MM.1S (cell line): ENCODE data around the gene ELK3.

Experiments used
- DNase-seq: peaks from one replicate; pipeline ENCODE4 v3.0.0-alpha.2; 2015
- H2AFZ ChIP-seq: fragments of 300-600 bp; sonication (generic); 2 replicates; pipeline ENCODE4 v1.6.0; 2016; ENCODE audit warnings: antibody characterized with exemption, low read length
- H3F3A ChIP-seq: fragments of 300-600 bp; sonication (generic); 2 replicates; pipeline ENCODE4 v1.6.1; 2016; ENCODE audit warnings: mild to moderate bottlenecking, antibody characterized with exemption, low read length, moderate library complexity, mixed read lengths; ENCODE audit not compliant: insufficient read depth
- H3K27ac ChIP-seq: fragments of 300-600 bp; sonication (generic); 2 replicates; pipeline ENCODE4 v1.5.1; 2016; ENCODE audit warnings: mild to moderate bottlenecking, low read length
- H3K27me3 ChIP-seq: fragments of 300-600 bp; sonication (generic); replicated peaks from 2 replicates; pipeline ENCODE4 v1.6.0; 2016; ENCODE audit warnings: low read length; ENCODE audit not compliant: insufficient read depth
- H3K36me3 ChIP-seq: fragments of 300-600 bp; sonication (generic); replicated peaks from 2 replicates; pipeline ENCODE4 v1.6.1; 2016; ENCODE audit warnings: mild to moderate bottlenecking, low read length, mixed read lengths; ENCODE audit not compliant: insufficient read depth
- H3K4me1 ChIP-seq: fragments of 300-600 bp; sonication (generic); 2 replicates; pipeline ENCODE4 v1.6.1; 2016; ENCODE audit warnings: low read length, mixed read lengths
- H3K4me2 ChIP-seq: fragments of 300-600 bp; sonication (generic); 2 replicates; pipeline ENCODE4 v1.6.0; 2016; ENCODE audit warnings: low read depth, low read length
- H3K4me3 ChIP-seq: fragments of 300-600 bp; sonication (generic); 2 replicates; pipeline ENCODE4 v1.5.1; 2016; ENCODE audit warnings: low read length, mixed read lengths
- H3K79me2 ChIP-seq: fragments of 300-600 bp; sonication (generic); 2 replicates; pipeline ENCODE4 v1.6.1; 2016; ENCODE audit warnings: mixed run types, low read length, mixed read lengths
- H3K9ac ChIP-seq: fragments of 300-600 bp; sonication (generic); 2 replicates; pipeline ENCODE4 v1.6.1; 2016; ENCODE audit warnings: low read length, mixed read lengths
- H3K9me2 ChIP-seq: fragments of 300-600 bp; sonication (generic); replicated peaks from 2 replicates; pipeline ENCODE4 v1.6.1; 2016; ENCODE audit warnings: mild to moderate bottlenecking, low read length, mixed read lengths; ENCODE audit not compliant: insufficient read depth
- H3K9me3 ChIP-seq: fragments of 300-600 bp; sonication (generic); replicated peaks from 2 replicates; pipeline ENCODE4 v1.6.1; 2016; ENCODE audit warnings: mild to moderate bottlenecking, low read length, mixed read lengths; ENCODE audit not compliant: insufficient read depth
- H4K20me1 ChIP-seq: fragments of 300-600 bp; sonication (generic); 2 replicates; pipeline ENCODE4 v1.6.1; 2016; ENCODE audit warnings: mild to moderate bottlenecking, low read length, moderate library complexity, mixed read lengths; ENCODE audit not compliant: insufficient read depth
- EZH2 ChIP-seq: fragments of 300-600 bp; sonication (generic); optimal IDR thresholded peaks from 2 replicates; pipeline ENCODE3; 2017; ENCODE audit warnings: low read depth, mild to moderate bottlenecking, antibody characterized with exemption, low read length, mixed read lengths
- EZH2phosphoT487 ChIP-seq: fragments of 300-600 bp; sonication (generic); IDR thresholded peaks from 2 replicates; pipeline ENCODE4 v1.6.1; 2018; ENCODE audit warnings: antibody characterized with exemption, low read length
- TF ChIP-seq, protein P1 (sequence below): fragments of 300-600 bp; sonication (generic); IDR thresholded peaks from 2 replicates; pipeline ENCODE4 v1.5.1; 2016; ENCODE audit warnings: antibody characterized with exemption, low read length, mixed read lengths

Gene ELK3

GRCh38 chr12:96185914-96186313, 8.3 kb upstream of the ELK3 start:
- no peak for TF ChIP-seq EZH2phosphoT487
- H3K4me1 ChIP-seq = no peaks in the 10 kb centered on the region
- H3K9me3 ChIP-seq = no peaks in the 10 kb centered on the region
- no peaks in the 10 kb centered on the region for H3K27me3 ChIP-seq
- H3K36me3 ChIP-seq = no peaks in the 10 kb centered on the region
- no peak overlapping the region for H3K27ac ChIP-seq
- H4K20me1 ChIP-seq = no peaks in the 10 kb centered on the region
- no peaks in the 10 kb centered on the region for H3K79me2 ChIP-seq
- no peak for DNase-seq
- no peak overlapping the region for H2AFZ ChIP-seq
- H3K4me2 ChIP-seq = no peak overlapping the region
- no peaks in the 10 kb centered on the region for H3K9me2 ChIP-seq
- H3F3A ChIP-seq = no peaks in the 10 kb centered on the region
- H3K4me3 ChIP-seq = no peak overlapping the region
- H3K9ac ChIP-seq = no peak overlapping the region

GRCh38 chr12:96186607-96187301, 7.4 kb upstream of the ELK3 start:
- H2AFZ ChIP-seq = no peak overlapping the region
- TF ChIP-seq EZH2phosphoT487 (no peak), EZH2 (no peak)
- TF ChIP-seq, protein P1, sequence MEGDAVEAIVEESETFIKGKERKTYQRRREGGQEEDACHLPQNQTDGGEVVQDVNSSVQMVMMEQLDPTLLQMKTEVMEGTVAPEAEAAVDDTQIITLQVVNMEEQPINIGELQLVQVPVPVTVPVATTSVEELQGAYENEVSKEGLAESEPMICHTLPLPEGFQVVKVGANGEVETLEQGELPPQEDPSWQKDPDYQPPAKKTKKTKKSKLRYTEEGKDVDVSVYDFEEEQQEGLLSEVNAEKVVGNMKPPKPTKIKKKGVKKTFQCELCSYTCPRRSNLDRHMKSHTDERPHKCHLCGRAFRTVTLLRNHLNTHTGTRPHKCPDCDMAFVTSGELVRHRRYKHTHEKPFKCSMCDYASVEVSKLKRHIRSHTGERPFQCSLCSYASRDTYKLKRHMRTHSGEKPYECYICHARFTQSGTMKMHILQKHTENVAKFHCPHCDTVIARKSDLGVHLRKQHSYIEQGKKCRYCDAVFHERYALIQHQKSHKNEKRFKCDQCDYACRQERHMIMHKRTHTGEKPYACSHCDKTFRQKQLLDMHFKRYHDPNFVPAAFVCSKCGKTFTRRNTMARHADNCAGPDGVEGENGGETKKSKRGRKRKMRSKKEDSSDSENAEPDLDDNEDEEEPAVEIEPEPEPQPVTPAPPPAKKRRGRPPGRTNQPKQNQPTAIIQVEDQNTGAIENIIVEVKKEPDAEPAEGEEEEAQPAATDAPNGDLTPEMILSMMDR = no peak
- no peaks in the 10 kb centered on the region for H3K79me2 ChIP-seq
- no peak overlapping the region for H3K9ac ChIP-seq
- H3K4me1 ChIP-seq = no peaks in the 10 kb centered on the region
- no peaks in the 10 kb centered on the region for H3K27me3 ChIP-seq
- H3K27ac ChIP-seq = no peak overlapping the region
- no peaks in the 10 kb centered on the region for H3K36me3 ChIP-seq
- no peaks in the 10 kb centered on the region for H3K9me3 ChIP-seq
- H3K4me2 ChIP-seq = no peak overlapping the region
- H3K4me3 ChIP-seq = no peak overlapping the region
- no peaks in the 10 kb centered on the region for H3K9me2 ChIP-seq
- H4K20me1 ChIP-seq = no peaks in the 10 kb centered on the region
- H3F3A ChIP-seq = no peaks in the 10 kb centered on the region
- no peak for DNase-seq

DNA sequence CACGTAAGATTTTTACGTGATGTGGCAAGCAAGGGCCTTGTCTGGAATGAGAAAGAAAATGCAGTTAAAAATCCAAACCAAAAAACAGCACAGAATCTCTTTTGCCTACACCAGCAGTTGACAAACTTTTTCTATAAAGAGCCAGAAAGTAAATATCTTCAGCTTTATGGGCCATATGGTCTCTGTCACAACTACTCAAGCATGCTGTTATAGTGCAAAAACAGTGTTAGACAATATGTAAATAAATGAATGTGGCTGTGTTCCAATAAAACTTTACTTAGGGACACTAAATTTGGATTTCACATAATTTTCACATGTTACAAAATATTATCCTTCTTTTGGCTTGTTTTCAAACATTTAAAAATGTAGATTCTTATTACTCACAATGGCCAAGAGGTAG, 6.2 kb upstream of the ELK3 start:
- DNase-seq = no peak
- Histone ChIP-seq H2AFZ (no peak overlapping the region), H3K27me3 (no peaks in the 10 kb centered on the region), H3F3A (no peaks in the 10 kb centered on the region), H3K9ac (no peak overlapping the region), H3K79me2 (no peaks in the 10 kb centered on the region), H3K9me3 (no peaks in the 10 kb centered on the region), H3K4me1 (no peaks in the 10 kb centered on the region), H3K9me2 (no peaks in the 10 kb centered on the region), H3K36me3 (no peaks in the 10 kb centered on the region), H3K27ac (no peak overlapping the region), H3K4me3 (no peak overlapping the region), H4K20me1 (no peaks in the 10 kb centered on the region), H3K4me2 (no peak overlapping the region)
- TF ChIP-seq, protein P1 = no peak
- TF ChIP-seq EZH2 (no peak), EZH2phosphoT487 (no peak)

DNA sequence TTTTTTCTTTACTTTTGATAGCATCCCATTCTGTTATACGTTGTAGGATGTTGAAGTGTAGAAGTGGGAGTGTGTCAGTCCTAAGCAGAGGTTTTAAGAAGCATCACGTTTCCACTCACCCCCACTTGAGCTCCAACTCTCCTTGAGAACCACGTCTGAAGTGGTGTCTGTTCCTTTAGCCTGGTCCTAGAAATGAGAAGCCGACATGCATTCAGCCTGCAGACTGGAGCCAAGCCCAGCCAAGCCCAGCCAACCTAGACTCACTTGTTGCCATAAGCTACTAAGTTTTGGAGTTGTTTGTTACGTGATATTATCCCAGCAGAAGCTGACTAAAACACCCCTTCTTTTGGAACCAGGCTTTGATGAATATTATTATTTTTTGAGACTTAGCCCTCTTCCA, 4.4 kb upstream of the ELK3 start:
- Histone ChIP-seq H3K79me2 (peaks cover 4% of the 10 kb centered on the region; the same call in 1 of the 2 replicates), H3K27me3 (no peaks in the 10 kb centered on the region), H2AFZ (no peak overlapping the region), H4K20me1 (no peaks in the 10 kb centered on the region), H3K4me1 (no peaks in the 10 kb centered on the region), H3K36me3 (no peaks in the 10 kb centered on the region), H3K4me3 (no peak overlapping the region), H3F3A (peaks cover 12% of the 10 kb centered on the region; the same call in 1 of the 2 replicates), H3K4me2 (no peak overlapping the region), H3K27ac (no peak overlapping the region), H3K9me2 (no peaks in the 10 kb centered on the region), H3K9ac (no peak overlapping the region), H3K9me3 (no peaks in the 10 kb centered on the region)
- no peak for DNase-seq
- TF ChIP-seq EZH2 = no peak
- TF ChIP-seq, protein P1 = no peak
- no peak for TF ChIP-seq EZH2phosphoT487
